Activated naive CD8-positive, alpha-beta T cell (primary cell): ENCODE data around the gene GUCY2C.
A peak's percentile ranks its signal among the peaks of the same experiment; 100 is the strongest.

Experiments used
- H3K27ac Mint-ChIP-seq: one replicate; pipeline ENCODE4 v1.8.0; 2021; ENCODE audit warnings: mixed read lengths
- H3K27me3 Mint-ChIP-seq: one replicate; pipeline ENCODE4 v1.8.0; 2021; ENCODE audit warnings: mixed read lengths
- H3K36me3 Mint-ChIP-seq: one replicate; pipeline ENCODE4 v1.8.0; 2021; ENCODE audit warnings: mixed read lengths
- H3K4me1 Mint-ChIP-seq: one replicate; pipeline ENCODE4 v1.8.0; 2021; ENCODE audit warnings: low read depth, mixed read lengths
- H3K4me3 Mint-ChIP-seq: one replicate; pipeline ENCODE4 v1.8.0; 2021; ENCODE audit warnings: mild to moderate bottlenecking, mixed read lengths
- H3K9me3 Mint-ChIP-seq: one replicate; pipeline ENCODE4 v1.8.0; 2021; ENCODE audit warnings: low read depth, mixed read lengths

The GUCY2C gene

GRCh38 chr12:14656846-14657245 is 39.6 kb downstream of the GUCY2C start:
- no peaks in the 10 kb centered on the region for H3K9me3 Mint-ChIP-seq
- no peak overlapping the region for H3K4me3 Mint-ChIP-seq
- H3K27ac Mint-ChIP-seq: no peak overlapping the region
- H3K27me3 Mint-ChIP-seq: peaks cover 4% of the 10 kb centered on the region
- peaks cover 2% of the 10 kb centered on the region for H3K4me1 Mint-ChIP-seq
- H3K36me3 Mint-ChIP-seq: peaks cover 2% of the 10 kb centered on the region

- Mint-ChIP-seq H3K4me3 (no peak overlapping the region), H3K4me1 (peaks cover 2% of the 10 kb centered on the region), H3K36me3 (peaks cover 2% of the 10 kb centered on the region), H3K27ac (no peak overlapping the region), H3K9me3 (no peaks in the 10 kb centered on the region), H3K27me3 (peaks cover 2% of the 10 kb centered on the region)
Observed at GRCh38 chr12:14655284-14655683, 41.1 kb downstream of the GUCY2C start.

GRCh38 chr12:14654842-14655241 is 41.6 kb downstream of the GUCY2C start:
- Mint-ChIP-seq H3K36me3 (peaks cover 2% of the 10 kb centered on the region), H3K4me1 (peaks cover 2% of the 10 kb centered on the region), H3K27ac (no peak overlapping the region), H3K9me3 (no peaks in the 10 kb centered on the region), H3K27me3 (peaks cover 2% of the 10 kb centered on the region), H3K4me3 (no peak overlapping the region)

GRCh38 chr12:14654416-14654815 is 42.0 kb downstream of the GUCY2C start:
- Mint-ChIP-seq H3K27ac (no peak overlapping the region), H3K4me3 (no peak overlapping the region), H3K9me3 (no peaks in the 10 kb centered on the region), H3K4me1 (peaks cover 2% of the 10 kb centered on the region), H3K27me3 (peaks cover 2% of the 10 kb centered on the region), H3K36me3 (peaks cover 2% of the 10 kb centered on the region)

- Mint-ChIP-seq H3K36me3 (peaks cover 2% of the 10 kb centered on the region), H3K27ac (no peak overlapping the region), H3K4me1 (peaks cover 2% of the 10 kb centered on the region), H3K27me3 (no peaks in the 10 kb centered on the region), H3K4me3 (no peak overlapping the region), H3K9me3 (no peaks in the 10 kb centered on the region)
Observed at GRCh38 chr12:14652483-14652882, 43.9 kb downstream of the GUCY2C start.

- peaks cover 2% of the 10 kb centered on the region for H3K36me3 Mint-ChIP-seq
- no peak overlapping the region for H3K27ac Mint-ChIP-seq
Observed at GRCh38 chr12:14651371-14651770, 45.0 kb downstream of the GUCY2C start.

GRCh38 chr12:14650789-14651188 is 45.6 kb downstream of the GUCY2C start:
- no peaks in the 10 kb centered on the region for H3K27me3 Mint-ChIP-seq
- peaks cover 2% of the 10 kb centered on the region for H3K4me1 Mint-ChIP-seq
- H3K27ac Mint-ChIP-seq: no peak overlapping the region
- peaks cover 2% of the 10 kb centered on the region for H3K36me3 Mint-ChIP-seq
- H3K9me3 Mint-ChIP-seq: no peaks in the 10 kb centered on the region
- H3K4me3 Mint-ChIP-seq: no peak overlapping the region

More at GRCh38 chr12:14651371-14651770, 45.0 kb downstream of the GUCY2C start:
- peaks cover 2% of the 10 kb centered on the region for H3K4me1 Mint-ChIP-seq
- no peaks in the 10 kb centered on the region for H3K27me3 Mint-ChIP-seq
- H3K9me3 Mint-ChIP-seq: no peaks in the 10 kb centered on the region
- no peak overlapping the region for H3K4me3 Mint-ChIP-seq

GRCh38 chr12:14647028-14647750 is 49.2 kb downstream of the GUCY2C start:
- Mint-ChIP-seq H3K27ac (no peak overlapping the region), H3K4me1 (peaks cover 24% of the 10 kb centered on the region), H3K4me3 (no peak overlapping the region), H3K27me3 (no peaks in the 10 kb centered on the region), H3K36me3 (no peaks in the 10 kb centered on the region), H3K9me3 (no peaks in the 10 kb centered on the region)

- Mint-ChIP-seq H3K27ac (no peak overlapping the region), H3K4me1 (peaks cover 25% of the 10 kb centered on the region), H3K36me3 (no peaks in the 10 kb centered on the region), H3K27me3 (peaks cover 2% of the 10 kb centered on the region), H3K4me3 (peak overlapping the region; percentile 70), H3K9me3 (no peaks in the 10 kb centered on the region)
Observed at GRCh38 chr12:14643251-14643650, 53.1 kb downstream of the GUCY2C start.

- Mint-ChIP-seq H3K4me3 (no peak overlapping the region), H3K9me3 (peaks cover 12% of the 10 kb centered on the region), H3K27ac (no peak overlapping the region), H3K27me3 (peaks cover 2% of the 10 kb centered on the region), H3K4me1 (peaks cover 11% of the 10 kb centered on the region), H3K36me3 (peaks cover 8% of the 10 kb centered on the region)
Observed at GRCh38 chr12:14638066-14638465, 58.3 kb downstream of the GUCY2C start.

- Mint-ChIP-seq H3K36me3 (peaks cover 8% of the 10 kb centered on the region), H3K9me3 (peaks cover 12% of the 10 kb centered on the region), H3K27me3 (no peaks in the 10 kb centered on the region), H3K4me3 (no peak overlapping the region), H3K4me1 (peaks cover 1% of the 10 kb centered on the region), H3K27ac (no peak overlapping the region)
Observed at GRCh38 chr12:14635776-14636175, 60.6 kb downstream of the GUCY2C start.

- Mint-ChIP-seq H3K9me3 (peaks cover 5% of the 10 kb centered on the region), H3K27ac (no peak overlapping the region), H3K4me3 (no peak overlapping the region), H3K27me3 (no peaks in the 10 kb centered on the region), H3K4me1 (peaks cover 3% of the 10 kb centered on the region), H3K36me3 (peaks cover 2% of the 10 kb centered on the region)
Observed at GRCh38 chr12:14630793-14631192, 65.6 kb downstream of the GUCY2C start.

GRCh38 chr12:14629832-14630710 is 66.3 kb downstream of the GUCY2C start:
- Mint-ChIP-seq H3K27me3 (no peaks in the 10 kb centered on the region), H3K36me3 (no peaks in the 10 kb centered on the region), H3K9me3 (peaks cover 5% of the 10 kb centered on the region), H3K27ac (no peak overlapping the region), H3K4me3 (no peak overlapping the region), H3K4me1 (peaks cover 3% of the 10 kb centered on the region)

GRCh38 chr12:14628771-14629170 is 67.6 kb downstream of the GUCY2C start:
- Mint-ChIP-seq H3K4me1 (peaks cover 2% of the 10 kb centered on the region), H3K36me3 (no peaks in the 10 kb centered on the region), H3K9me3 (no peaks in the 10 kb centered on the region), H3K27me3 (no peaks in the 10 kb centered on the region), H3K27ac (no peak overlapping the region), H3K4me3 (no peak overlapping the region)

GRCh38 chr12:14621826-14622225 is 74.6 kb downstream of the GUCY2C start:
- H3K36me3 Mint-ChIP-seq: no peaks in the 10 kb centered on the region
- H3K4me3 Mint-ChIP-seq: no peak overlapping the region
- H3K9me3 Mint-ChIP-seq: no peaks in the 10 kb centered on the region
- no peak overlapping the region for H3K27ac Mint-ChIP-seq
- no peaks in the 10 kb centered on the region for H3K27me3 Mint-ChIP-seq
- no peaks in the 10 kb centered on the region for H3K4me1 Mint-ChIP-seq
